GM19035 (cell line): ENCODE results near the gene ZBTB17.
A peak's percentile ranks its signal among the peaks of the same experiment; 100 is the strongest.
"Not testable (repeated sequence)": the region's sequence is repeated elsewhere in the genome, so short reads cannot be mapped to it uniquely, and the experiment has no call there.

Experiments
- ATAC-seq: cut with Tn5 transposase; IDR thresholded peaks from one replicate; pipeline ENCODE4 v1.9.1; 2021; ENCODE audit not compliant: unreplicated experiment

Gene ZBTB17

GRCh38 chr1:15975805-15976680, at the start of gene ZBTB17:
TSS of gene ZBTB17 (minus strand) at chr1:15976101. CDS start at chr1:15948495, 27,606 bp downstream.
- ATAC-seq = peak; percentile 85

DNA sequence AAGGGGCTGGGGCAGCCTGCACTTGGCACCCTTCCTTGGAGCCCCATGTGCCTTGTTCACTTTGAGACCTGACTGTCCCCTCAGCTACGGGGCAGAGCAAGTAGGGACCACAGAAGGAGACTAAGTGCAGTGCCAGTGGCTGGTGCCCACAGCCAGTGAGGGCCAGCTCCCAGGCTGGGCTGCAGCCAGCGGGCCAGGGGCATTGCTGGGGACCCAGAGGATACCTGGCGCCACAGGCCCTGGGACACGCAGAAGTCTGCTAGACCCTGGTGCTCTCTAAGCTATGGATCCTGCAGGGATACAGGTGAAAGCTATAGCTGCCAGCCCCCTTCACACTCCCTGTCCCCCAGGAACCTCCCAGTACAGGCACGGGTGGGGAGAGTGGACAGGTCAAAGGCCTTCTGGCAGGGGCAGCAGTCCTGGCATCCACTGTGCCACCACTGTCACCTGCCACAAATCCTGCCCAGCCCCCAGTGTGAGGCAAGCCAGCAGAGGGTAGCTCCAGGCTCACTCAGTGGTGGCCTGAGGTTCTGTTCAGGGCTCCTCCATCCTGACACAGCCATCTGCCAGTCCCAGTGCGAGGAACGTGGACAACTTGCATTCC, 47.3 kb upstream of the ZBTB17 start:
- no peak for ATAC-seq

GRCh38 chr1:16022393-16022792, 46.5 kb upstream of the ZBTB17 start:
- no peak for ATAC-seq

DNA sequence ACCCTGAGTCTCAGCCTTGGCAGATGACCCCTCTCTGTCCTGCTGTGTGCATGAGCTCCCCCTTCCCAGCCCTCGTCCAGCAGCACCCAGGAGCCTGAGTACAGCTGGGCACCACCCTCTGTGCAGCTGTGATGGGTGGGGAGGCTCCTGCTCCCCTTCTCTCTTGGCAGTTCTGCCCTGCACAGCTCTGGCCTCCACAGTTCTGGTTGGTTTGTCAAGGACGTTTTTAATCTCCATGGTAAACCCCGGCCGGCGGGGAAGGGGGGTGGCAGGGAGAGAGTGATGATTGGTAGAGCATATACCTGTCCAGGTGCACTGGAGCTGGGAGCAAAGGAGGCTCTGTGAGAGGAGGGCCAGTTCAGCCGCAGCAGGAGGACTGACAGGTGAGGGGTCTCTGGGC, 45.8 kb upstream of the ZBTB17 start, which contains the start of gene CLCNKA:
TSS of gene CLCNKA (plus strand) at position 356 of the 400 bp plus-strand sequence. CDS start 584 bp downstream, outside the sequence.
- ATAC-seq = no peak

DNA sequence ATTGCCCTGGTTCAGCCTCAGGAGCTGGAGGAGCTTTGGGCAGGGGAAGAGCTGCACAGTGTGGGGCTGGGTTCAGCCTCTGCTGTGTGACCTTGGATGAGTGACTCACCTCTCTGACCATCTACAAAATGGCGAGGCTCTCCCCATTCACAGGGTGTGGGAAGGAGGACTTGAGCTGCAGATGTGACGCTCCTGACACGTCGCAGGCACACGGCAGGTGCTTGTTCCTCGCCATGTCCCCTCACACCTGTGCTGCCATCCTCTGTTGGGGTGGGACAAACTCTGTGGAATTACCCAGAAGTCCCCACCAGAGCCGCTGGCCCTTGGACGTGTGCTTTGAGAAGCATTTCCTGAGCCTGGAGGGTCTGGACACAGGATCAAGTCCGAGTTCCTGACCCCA, 45.0 kb upstream of the ZBTB17 start:
- ATAC-seq = not testable (repeated sequence)

DNA sequence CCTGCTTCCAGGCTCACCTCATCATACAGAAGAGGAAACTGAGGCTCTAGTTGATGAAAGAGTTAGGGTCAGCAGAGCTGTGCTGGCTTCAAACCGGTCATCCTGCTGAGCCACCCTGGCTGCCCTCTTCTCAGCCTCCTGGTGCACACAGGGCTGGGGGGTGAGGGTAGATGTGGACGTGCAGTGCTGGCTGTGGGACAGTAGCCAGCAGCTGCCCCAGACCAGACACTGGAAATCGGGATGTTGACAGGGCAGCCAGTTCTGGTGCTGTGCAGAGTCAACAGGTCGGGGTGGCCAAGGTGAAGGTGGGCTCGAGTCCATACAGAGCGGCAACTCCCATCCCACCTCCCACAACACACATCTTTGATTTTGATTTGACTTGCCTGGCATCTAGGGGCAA, 44.4 kb upstream of the ZBTB17 start:
- no peak for ATAC-seq

GRCh38 chr1:16019644-16020277, 43.9 kb upstream of the ZBTB17 start:
- no peak for ATAC-seq

- ATAC-seq = no peak
Observed at GRCh38 chr1:16018749-16019643, 43.1 kb upstream of the ZBTB17 start.

DNA sequence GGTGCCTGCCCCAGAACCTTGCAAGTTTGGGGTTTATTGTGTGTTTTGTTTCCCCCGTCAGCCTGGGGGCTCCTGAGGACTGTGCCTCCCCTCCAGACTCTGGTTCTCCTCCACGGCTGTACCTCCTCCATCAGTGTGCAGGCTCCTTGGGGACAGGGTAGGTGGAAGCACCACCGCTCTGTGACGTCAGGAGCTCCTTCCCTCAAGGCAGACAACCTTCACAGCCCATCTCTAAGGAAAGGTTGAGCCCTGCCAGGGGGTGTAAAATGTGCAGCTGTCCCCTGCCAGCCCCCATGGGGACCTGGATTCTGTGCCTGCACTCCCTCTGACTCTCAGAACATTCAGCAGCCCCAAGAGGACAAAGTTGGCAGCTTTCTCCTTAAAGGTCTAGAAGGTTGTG, 42.4 kb upstream of the ZBTB17 start:
- no peak for ATAC-seq

GRCh38 chr1:16017461-16018303, 41.8 kb upstream of the ZBTB17 start, which contains the start of gene HSPB7:
TSS of gene HSPB7 (minus strand) at chr1:16018043. CDS start at chr1:16017963, 80 bp downstream.
- ATAC-seq = no peak

DNA sequence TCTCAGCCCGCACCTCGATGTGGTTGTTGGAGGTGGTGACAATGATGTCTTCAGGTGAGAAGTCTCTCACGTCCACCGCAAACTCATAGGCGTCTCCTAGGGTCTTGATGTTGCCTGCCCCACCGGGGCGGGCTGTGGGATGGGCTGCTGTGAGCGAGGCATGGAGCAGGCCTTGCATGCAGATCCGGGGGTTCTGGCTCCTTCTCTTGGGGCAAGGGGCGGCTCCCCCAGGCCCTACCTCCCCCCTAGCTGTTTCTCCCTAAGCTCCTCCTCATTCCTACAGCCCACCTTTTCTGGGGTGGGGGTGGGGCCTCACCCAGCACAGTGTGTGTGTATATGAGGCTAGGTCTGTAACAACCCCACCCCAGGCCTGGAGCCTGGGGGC, 41.2 kb upstream of the ZBTB17 start:
- no peak for ATAC-seq

DNA sequence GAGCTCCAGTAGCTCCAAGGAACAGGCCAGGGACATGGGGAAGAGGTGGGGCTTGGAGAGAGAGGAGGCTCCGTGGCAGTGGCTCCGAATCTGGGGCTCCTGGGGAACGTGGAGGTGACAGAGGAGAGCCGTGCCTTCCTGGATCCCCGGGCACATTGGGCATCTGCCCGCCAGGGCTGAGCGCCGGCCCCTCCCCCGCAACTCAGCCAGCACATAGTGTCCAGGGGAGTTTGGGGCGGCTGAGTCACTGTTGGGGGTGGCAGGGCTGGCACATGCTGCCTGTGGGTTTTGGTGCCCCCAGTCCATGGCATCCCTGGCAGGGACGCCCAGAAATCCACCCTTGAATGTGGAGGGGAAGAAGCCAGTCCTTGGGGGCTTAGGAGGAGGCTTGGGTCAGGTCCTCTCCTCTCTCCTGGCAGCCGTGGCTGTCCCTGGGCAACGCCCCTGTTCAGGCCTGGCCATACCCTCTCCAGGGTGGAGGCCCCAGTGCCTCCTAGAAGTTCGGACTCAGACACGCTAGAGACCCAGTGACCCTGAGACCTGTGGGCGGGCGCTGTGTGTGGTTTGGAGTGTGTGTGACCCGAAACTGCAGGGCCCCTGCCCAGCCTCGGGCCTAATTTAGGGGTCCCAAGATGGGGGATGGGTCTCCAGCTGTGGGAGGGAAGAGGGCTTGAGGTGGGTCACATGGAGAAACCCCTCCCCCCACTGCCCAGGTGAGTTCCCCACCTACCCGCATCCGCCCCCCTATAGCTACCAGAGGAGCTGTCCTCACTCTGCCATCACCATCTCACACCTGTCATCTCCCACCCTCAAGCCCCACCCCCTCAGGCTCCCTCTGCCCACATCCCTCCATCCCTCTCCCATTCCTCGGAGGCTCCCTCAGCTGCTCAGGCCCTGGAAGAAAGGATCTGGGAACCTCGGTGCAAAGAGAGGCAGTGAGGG, 40.3 kb upstream of the ZBTB17 start:
- no peak for ATAC-seq

DNA sequence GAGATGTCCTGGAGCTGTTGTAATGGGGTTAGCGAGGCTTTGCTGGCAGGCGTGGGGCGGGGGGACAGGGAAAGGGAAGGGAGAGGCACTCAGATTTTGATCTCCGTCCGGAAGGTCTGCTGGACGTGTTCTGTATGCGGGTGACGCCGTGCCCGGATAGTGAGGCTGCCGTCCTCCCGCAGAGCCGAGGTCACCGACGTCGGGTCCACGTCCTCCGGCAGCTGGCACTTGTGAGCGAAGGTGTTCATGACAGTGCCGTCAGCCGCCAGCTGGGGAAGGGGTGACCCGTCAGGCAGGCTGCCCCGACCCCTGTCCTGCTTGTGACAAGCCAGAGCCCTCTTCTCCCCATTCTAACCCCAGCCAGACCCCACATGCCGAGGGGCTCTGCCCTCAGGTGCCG, 39.6 kb upstream of the ZBTB17 start:
- no peak for ATAC-seq

- ATAC-seq = no peak
Observed at GRCh38 chr1:16014509-16015482, 38.9 kb upstream of the ZBTB17 start.

DNA sequence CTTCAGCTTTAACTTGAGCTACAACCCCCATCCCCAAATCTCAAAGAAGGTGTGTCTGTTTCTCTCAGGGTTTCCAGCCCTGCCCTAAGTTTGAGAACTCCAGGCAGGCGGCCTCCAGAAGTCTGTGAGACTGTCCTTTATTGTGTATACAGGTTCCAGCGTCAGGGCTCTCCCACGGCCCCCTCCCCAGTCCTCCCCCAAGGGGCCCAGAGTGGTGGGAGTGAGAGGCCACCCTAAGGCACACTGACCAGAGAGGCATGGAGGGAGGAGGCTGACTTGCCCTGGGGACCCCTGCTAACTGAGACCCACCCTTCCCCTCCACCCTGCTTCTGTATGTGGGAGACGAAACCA, 38.0 kb upstream of the ZBTB17 start:
- ATAC-seq = no peak

DNA sequence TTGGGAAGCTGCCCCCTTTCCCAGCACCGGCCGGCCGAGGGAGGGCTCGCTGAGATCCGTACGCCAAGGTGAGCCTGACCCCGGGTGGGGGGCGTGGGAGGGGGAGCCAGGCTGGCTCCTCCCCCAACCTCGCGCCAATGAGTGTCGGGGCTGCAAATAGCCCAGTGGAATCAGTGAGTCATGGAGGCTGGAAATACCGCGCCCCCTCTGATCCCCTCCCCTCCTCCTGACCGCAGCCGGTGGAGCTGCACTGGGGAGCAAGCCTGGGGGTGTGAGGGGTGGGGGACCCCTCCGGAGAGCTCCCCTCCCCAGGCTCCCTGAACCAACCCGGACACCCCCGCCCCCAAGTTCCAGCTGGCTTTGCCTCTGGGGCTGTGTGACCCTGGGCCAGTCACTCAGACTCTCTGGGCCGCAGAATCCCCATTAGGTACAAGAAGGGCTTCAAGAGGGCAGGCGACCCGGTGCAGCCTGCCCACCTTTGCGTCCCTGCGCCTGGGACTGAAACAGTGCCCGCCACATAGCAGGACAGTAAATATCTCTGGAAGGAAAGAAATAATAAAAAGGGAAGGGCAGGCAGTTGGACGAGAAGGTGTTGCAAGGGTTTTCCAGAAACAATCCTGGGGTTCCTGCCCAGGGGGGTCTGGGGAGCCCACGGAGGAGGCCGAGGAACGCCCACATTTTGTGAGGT, 37.5 kb upstream of the ZBTB17 start:
- ATAC-seq = no peak

DNA sequence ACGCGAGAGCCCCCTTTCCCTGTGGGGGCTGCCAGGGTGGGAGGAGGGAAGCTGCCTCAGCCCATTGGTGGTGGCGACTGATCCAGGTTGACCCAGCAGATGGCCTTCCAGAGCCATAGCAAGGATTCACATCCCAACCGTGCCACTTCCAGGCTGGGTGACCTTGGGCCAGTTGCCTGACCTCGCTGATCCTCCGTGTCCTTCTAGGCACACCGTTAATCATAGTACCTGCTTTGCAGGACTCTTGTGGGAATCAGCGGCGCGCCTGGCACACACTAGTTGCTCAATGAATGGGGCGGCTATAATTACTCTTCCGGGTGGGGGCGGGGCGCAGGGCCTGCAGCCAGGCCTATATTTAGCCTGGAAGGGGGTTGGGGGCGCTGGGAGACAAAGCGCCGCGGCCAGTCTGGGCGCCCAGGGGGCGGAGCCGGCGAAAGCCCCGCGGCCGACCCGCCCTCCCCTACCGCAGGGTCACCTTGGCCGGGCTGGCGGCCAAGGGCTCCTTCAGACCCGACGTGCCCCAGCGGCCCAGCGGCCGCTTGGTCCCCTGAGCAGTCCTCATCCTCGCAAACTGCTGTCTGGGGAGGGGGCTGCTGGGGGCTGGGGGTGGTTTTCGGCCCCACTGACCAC, 36.8 kb upstream of the ZBTB17 start:
- ATAC-seq = no peak
